ENCODE results near the gene KATNAL1. TPM values are rescaled to one million over a fixed set of nuclear protein-coding genes. Genes with fewer than 3 reads are reported as not detected.

The KATNAL1 gene
- total RNA-seq, 1 experiment from 2014 or later: 14.2 TPM

DNA sequence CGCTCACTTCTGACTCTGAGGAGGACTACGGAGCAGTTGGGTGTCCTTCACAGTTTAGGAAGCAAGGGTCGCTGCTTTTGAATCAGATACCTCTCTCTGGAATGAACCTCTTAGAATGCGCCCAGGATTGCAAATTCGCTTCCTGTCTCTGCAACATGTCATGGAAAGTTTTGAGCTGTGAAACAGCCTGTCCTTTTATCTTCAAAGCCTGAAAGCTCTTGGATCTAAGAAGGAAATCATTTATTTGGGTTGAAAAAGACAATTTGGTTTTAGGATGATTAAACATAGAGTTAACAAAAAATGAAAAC, 134.1 kb downstream of the KATNAL1 start:
- H3K9me3 Mint-ChIP-seq: no peaks in the 10 kb centered on the region
- ChIA-PET CTCF (interaction anchor here (1.8 kb wide), 1 partner anchor 41 kb away, joined by 7 read pairs; no protein-coding TSS in a partner anchor), POLR2A (no interaction called here)
- ATAC-seq (no peak), DNase-seq (ENCODE audit: low spot score) (no peak)
- peaks cover 11% of the 10 kb centered on the region for H3K4me1 Mint-ChIP-seq
- H3K27ac Mint-ChIP-seq: no peak overlapping the region
- H3K27me3 Mint-ChIP-seq (ENCODE audit: low read depth): no peaks in the 10 kb centered on the region; the same call in 1 of the 2 replicates
- no peaks in the 10 kb centered on the region for H3K36me3 Mint-ChIP-seq
- TF ChIP-seq, protein P1, sequence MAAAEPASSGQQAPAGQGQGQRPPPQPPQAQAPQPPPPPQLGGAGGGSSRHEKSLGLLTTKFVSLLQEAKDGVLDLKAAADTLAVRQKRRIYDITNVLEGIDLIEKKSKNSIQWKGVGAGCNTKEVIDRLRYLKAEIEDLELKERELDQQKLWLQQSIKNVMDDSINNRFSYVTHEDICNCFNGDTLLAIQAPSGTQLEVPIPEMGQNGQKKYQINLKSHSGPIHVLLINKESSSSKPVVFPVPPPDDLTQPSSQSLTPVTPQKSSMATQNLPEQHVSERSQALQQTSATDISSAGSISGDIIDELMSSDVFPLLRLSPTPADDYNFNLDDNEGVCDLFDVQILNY (CRISPR knock-in tag; IDR thresholded peaks at IDR 0.05): no peak
- TF ChIP-seq NFE2L1 (CRISPR knock-in tag; IDR thresholded peaks at IDR 0.05): no peak
- no peak for TF ChIP-seq JAZF1 (CRISPR knock-in tag; IDR thresholded peaks at IDR 0.05)
- TF ChIP-seq JUN (CRISPR knock-in tag; IDR thresholded peaks at IDR 0.05): no peak
- TF ChIP-seq HMGA2 (CRISPR knock-in tag; IDR thresholded peaks at IDR 0.05): no peak
- TF ChIP-seq, protein P2, sequence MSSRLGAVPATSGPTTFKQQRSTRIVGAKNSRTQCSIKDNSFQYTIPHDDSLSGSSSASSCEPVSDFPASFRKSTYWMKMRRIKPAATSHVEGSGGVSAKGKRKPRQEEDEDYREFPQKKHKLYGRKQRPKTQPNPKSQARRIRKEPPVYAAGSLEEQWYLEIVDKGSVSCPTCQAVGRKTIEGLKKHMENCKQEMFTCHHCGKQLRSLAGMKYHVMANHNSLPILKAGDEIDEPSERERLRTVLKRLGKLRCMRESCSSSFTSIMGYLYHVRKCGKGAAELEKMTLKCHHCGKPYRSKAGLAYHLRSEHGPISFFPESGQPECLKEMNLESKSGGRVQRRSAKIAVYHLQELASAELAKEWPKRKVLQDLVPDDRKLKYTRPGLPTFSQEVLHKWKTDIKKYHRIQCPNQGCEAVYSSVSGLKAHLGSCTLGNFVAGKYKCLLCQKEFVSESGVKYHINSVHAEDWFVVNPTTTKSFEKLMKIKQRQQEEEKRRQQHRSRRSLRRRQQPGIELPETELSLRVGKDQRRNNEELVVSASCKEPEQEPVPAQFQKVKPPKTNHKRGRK (CRISPR knock-in tag; IDR thresholded peaks at IDR 0.05; ENCODE audit: borderline replicate concordance): no peak
- TF ChIP-seq, protein P3, sequence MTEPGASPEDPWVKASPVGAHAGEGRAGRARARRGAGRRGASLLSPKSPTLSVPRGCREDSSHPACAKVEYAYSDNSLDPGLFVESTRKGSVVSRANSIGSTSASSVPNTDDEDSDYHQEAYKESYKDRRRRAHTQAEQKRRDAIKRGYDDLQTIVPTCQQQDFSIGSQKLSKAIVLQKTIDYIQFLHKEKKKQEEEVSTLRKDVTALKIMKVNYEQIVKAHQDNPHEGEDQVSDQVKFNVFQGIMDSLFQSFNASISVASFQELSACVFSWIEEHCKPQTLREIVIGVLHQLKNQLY (CRISPR knock-in tag; IDR thresholded peaks at IDR 0.05): no peak
- TF ChIP-seq, protein P4, sequence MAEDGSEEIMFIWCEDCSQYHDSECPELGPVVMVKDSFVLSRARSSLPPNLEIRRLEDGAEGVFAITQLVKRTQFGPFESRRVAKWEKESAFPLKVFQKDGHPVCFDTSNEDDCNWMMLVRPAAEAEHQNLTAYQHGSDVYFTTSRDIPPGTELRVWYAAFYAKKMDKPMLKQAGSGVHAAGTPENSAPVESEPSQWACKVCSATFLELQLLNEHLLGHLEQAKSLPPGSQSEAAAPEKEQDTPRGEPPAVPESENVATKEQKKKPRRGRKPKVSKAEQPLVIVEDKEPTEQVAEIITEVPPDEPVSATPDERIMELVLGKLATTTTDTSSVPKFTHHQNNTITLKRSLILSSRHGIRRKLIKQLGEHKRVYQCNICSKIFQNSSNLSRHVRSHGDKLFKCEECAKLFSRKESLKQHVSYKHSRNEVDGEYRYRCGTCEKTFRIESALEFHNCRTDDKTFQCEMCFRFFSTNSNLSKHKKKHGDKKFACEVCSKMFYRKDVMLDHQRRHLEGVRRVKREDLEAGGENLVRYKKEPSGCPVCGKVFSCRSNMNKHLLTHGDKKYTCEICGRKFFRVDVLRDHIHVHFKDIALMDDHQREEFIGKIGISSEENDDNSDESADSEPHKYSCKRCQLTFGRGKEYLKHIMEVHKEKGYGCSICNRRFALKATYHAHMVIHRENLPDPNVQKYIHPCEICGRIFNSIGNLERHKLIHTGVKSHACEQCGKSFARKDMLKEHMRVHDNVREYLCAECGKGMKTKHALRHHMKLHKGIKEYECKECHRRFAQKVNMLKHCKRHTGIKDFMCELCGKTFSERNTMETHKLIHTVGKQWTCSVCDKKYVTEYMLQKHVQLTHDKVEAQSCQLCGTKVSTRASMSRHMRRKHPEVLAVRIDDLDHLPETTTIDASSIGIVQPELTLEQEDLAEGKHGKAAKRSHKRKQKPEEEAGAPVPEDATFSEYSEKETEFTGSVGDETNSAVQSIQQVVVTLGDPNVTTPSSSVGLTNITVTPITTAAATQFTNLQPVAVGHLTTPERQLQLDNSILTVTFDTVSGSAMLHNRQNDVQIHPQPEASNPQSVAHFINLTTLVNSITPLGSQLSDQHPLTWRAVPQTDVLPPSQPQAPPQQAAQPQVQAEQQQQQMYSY (CRISPR knock-in tag; IDR thresholded peaks at IDR 0.05): no peak
- TF ChIP-seq ZNF416 (CRISPR knock-in tag; IDR thresholded peaks at IDR 0.05): no peak
- TF ChIP-seq, protein P5, sequence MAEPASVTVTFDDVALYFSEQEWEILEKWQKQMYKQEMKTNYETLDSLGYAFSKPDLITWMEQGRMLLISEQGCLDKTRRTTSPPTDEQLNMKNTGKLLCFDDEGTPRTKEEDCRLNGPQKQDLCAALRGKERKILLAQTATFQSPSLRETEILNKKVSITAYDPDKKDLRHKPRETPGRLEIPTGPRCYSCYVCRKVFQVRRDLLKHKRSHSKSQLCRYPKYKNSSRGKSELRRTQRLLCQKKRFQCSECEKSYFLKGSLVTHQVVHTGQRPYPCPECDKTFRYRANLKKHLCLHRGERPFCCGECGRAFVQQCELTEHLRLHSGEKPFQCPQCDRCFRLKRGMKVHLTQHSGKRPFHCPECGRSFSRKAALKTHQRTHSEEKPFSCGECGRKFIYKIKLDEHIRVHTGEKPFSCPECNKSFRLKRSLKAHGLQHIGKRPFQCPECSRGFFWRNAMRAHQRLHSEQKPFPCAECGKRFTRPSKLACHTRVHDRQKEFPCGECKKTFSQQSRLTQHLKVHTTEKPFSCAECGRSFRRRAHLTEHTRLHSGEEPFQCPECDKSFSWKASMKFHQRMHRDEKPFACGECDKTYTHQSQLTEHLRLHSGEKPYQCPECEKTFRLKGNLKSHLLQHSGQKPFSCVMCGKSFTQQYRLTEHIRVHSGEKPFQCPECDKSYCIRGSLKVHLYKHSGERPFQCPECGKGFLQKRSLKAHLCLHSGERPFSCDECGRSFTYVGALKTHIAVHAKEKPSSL (CRISPR knock-in tag; conservative IDR thresholded peaks at IDR 0.05): no peak
- no peak for TF ChIP-seq ZNF219 (CRISPR knock-in tag; IDR thresholded peaks at IDR 0.05; ENCODE audit: borderline replicate concordance)
- TF ChIP-seq NFYB (CRISPR knock-in tag; conservative IDR thresholded peaks at IDR 0.05; ENCODE audit: low read depth): no peak
- no peak for TF ChIP-seq SMAD4 (CRISPR knock-in tag; IDR thresholded peaks at IDR 0.05)
- no peak for TF ChIP-seq SMAD3 (CRISPR knock-in tag; IDR thresholded peaks at IDR 0.05; ENCODE audit: borderline replicate concordance)
- TF ChIP-seq, protein P6, sequence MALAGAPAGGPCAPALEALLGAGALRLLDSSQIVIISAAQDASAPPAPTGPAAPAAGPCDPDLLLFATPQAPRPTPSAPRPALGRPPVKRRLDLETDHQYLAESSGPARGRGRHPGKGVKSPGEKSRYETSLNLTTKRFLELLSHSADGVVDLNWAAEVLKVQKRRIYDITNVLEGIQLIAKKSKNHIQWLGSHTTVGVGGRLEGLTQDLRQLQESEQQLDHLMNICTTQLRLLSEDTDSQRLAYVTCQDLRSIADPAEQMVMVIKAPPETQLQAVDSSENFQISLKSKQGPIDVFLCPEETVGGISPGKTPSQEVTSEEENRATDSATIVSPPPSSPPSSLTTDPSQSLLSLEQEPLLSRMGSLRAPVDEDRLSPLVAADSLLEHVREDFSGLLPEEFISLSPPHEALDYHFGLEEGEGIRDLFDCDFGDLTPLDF (CRISPR knock-in tag; IDR thresholded peaks at IDR 0.05): no peak
- no peak for TF ChIP-seq ZNF423 (CRISPR knock-in tag; IDR thresholded peaks at IDR 0.05)
- TF ChIP-seq TEAD1 (CRISPR knock-in tag; IDR thresholded peaks at IDR 0.05): no peak
- TF ChIP-seq, protein P7, sequence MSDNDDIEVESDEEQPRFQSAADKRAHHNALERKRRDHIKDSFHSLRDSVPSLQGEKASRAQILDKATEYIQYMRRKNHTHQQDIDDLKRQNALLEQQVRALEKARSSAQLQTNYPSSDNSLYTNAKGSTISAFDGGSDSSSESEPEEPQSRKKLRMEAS (CRISPR knock-in tag; IDR thresholded peaks at IDR 0.05): no peak
- TF ChIP-seq ZNF121 (CRISPR knock-in tag; IDR thresholded peaks at IDR 0.05): no peak
- TF ChIP-seq, protein P8, sequence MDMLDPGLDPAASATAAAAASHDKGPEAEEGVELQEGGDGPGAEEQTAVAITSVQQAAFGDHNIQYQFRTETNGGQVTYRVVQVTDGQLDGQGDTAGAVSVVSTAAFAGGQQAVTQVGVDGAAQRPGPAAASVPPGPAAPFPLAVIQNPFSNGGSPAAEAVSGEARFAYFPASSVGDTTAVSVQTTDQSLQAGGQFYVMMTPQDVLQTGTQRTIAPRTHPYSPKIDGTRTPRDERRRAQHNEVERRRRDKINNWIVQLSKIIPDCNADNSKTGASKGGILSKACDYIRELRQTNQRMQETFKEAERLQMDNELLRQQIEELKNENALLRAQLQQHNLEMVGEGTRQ (CRISPR knock-in tag; IDR thresholded peaks at IDR 0.05): no peak
- no peak overlapping the region for H3K4me3 Mint-ChIP-seq

Measured in WTC11 (cell line).